IPS DF 6.9 (cell line): ENCODE data around the gene FXYD5.

Experiments used
- DNase-seq: peaks from one replicate; pipeline ENCODE4 v3.0.0-alpha.2; 2013; ENCODE audit warnings: low read depth, low spot score
- H3K27ac ChIP-seq: one replicate; pipeline ENCODE4 v1.5.1; 2013; ENCODE audit warnings: low read length, control low read depth
- H3K27me3 ChIP-seq: 2 replicates; pipeline ENCODE4 v1.6.1; 2013; ENCODE audit warnings: mild to moderate bottlenecking, low read length; ENCODE audit not compliant: control insufficient read depth, insufficient read depth
- H3K36me3 ChIP-seq: 2 replicates; pipeline ENCODE4 v1.6.1; 2013; ENCODE audit warnings: low read length; ENCODE audit not compliant: control insufficient read depth, insufficient read depth
- H3K4me1 ChIP-seq: 2 replicates; pipeline ENCODE4 v1.6.1; 2013; ENCODE audit warnings: low read length; ENCODE audit not compliant: control insufficient read depth, insufficient read depth
- H3K4me3 ChIP-seq: 2 replicates; pipeline ENCODE4 v1.5.1; 2013; ENCODE audit warnings: mild to moderate bottlenecking, low read length
- H3K9me3 ChIP-seq: 2 replicates; pipeline ENCODE4 v1.6.1; 2013; ENCODE audit warnings: low read length, inconsistent platforms; ENCODE audit not compliant: control insufficient read depth, insufficient read depth
- WGBS: extraction: QIAGEN DNeasy Blood & Tissue Kit; methylation state at CpG from one replicate; pipeline ENCODE4 v1.1.7; 2013; ENCODE audit warnings: mixed read lengths, missing lambda C conversion rate; ENCODE audit not compliant: insufficient read length, insufficient coverage; 5-methylcytosine and 5-hydroxymethylcytosine counted together

FXYD5 gene

GRCh38 chr19:35157431-35157830, 2.9 kb downstream of the FXYD5 start:
- no peaks in the 10 kb centered on the region for H3K9me3 ChIP-seq
- H3K27me3 ChIP-seq: no peaks in the 10 kb centered on the region
- no peak overlapping the region for H3K27ac ChIP-seq
- peaks cover 7% of the 10 kb centered on the region; the same call in 1 of the 2 replicates for H3K4me1 ChIP-seq
- peaks cover 11% of the 10 kb centered on the region; the same call in 1 of the 2 replicates for H3K36me3 ChIP-seq
- no peak for DNase-seq
- no peak overlapping the region for H3K4me3 ChIP-seq
- no CpG with 5 or more reads among the region's 4 CpGs for WGBS

GRCh38 chr19:35159606-35160005, 5.1 kb downstream of the FXYD5 start:
- Histone ChIP-seq H3K36me3 (peaks cover 18% of the 10 kb centered on the region; the same call in 1 of the 2 replicates), H3K4me1 (peaks cover 4% of the 10 kb centered on the region; the same call in 1 of the 2 replicates), H3K27me3 (no peaks in the 10 kb centered on the region), H3K4me3 (no peak overlapping the region), H3K27ac (no peak overlapping the region), H3K9me3 (no peaks in the 10 kb centered on the region; the same call in 1 of the 2 replicates)
- WGBS: no CpG with 5 or more reads among the region's 8 CpGs
- no peak for DNase-seq

GRCh38 chr19:35160629-35161433, 6.3 kb downstream of the FXYD5 start:
- Histone ChIP-seq H3K36me3 (peaks cover 18% of the 10 kb centered on the region; the same call in 1 of the 2 replicates), H3K9me3 (no peaks in the 10 kb centered on the region; the same call in 1 of the 2 replicates), H3K27ac (no peak overlapping the region), H3K4me3 (no peak overlapping the region), H3K27me3 (no peaks in the 10 kb centered on the region), H3K4me1 (no peaks in the 10 kb centered on the region; the same call in 1 of the 2 replicates)
- no peak for DNase-seq
- WGBS: no CpG with 5 or more reads among the region's 9 CpGs

GRCh38 chr19:35161434-35161743, 6.9 kb downstream of the FXYD5 start:
- Histone ChIP-seq H3K27ac (no peak overlapping the region), H3K9me3 (no peaks in the 10 kb centered on the region; the same call in 1 of the 2 replicates), H3K4me3 (no peak overlapping the region), H3K36me3 (peaks cover 22% of the 10 kb centered on the region; the same call in 1 of the 2 replicates), H3K4me1 (no peaks in the 10 kb centered on the region), H3K27me3 (no peaks in the 10 kb centered on the region)
- no CpG with 5 or more reads among the region's 2 CpGs for WGBS
- no peak for DNase-seq

- H3K4me1 ChIP-seq: no peaks in the 10 kb centered on the region
- H3K4me3 ChIP-seq: no peak overlapping the region
- no peak for DNase-seq
- whole genome bisulfite sequencing: no CpG with 5 or more reads among the region's 6 CpGs
- no peak overlapping the region for H3K27ac ChIP-seq
- no peaks in the 10 kb centered on the region; the same call in 1 of the 2 replicates for H3K9me3 ChIP-seq
- H3K27me3 ChIP-seq: no peaks in the 10 kb centered on the region
- H3K36me3 ChIP-seq: peaks cover 31% of the 10 kb centered on the region
Observed at GRCh38 chr19:35162471-35163326, 8.2 kb downstream of the FXYD5 start.

GRCh38 chr19:35164418-35164817, 9.9 kb downstream of the FXYD5 start:
- Histone ChIP-seq H3K4me3 (no peak overlapping the region), H3K36me3 (peaks cover 29% of the 10 kb centered on the region), H3K9me3 (no peaks in the 10 kb centered on the region; the same call in 1 of the 2 replicates), H3K4me1 (no peaks in the 10 kb centered on the region), H3K27me3 (no peaks in the 10 kb centered on the region), H3K27ac (no peak overlapping the region)
- no CpG with 5 or more reads among the region's 2 CpGs for WGBS
- DNase-seq: no peak

GRCh38 chr19:35165200-35166058, 10.9 kb downstream of the FXYD5 start:
- Histone ChIP-seq H3K9me3 (no peaks in the 10 kb centered on the region; the same call in 1 of the 2 replicates), H3K27ac (no peak overlapping the region), H3K27me3 (no peaks in the 10 kb centered on the region), H3K36me3 (peaks cover 30% of the 10 kb centered on the region), H3K4me3 (no peak overlapping the region), H3K4me1 (no peaks in the 10 kb centered on the region)
- WGBS: no CpG with 5 or more reads among the region's 5 CpGs
- DNase-seq: no peak

GRCh38 chr19:35166100-35167063, 11.8 kb downstream of the FXYD5 start:
- no peak overlapping the region for H3K27ac ChIP-seq
- H3K9me3 ChIP-seq: no peaks in the 10 kb centered on the region; the same call in 1 of the 2 replicates
- H3K27me3 ChIP-seq: no peaks in the 10 kb centered on the region
- no peak overlapping the region for H3K4me3 ChIP-seq
- no peak for DNase-seq
- H3K4me1 ChIP-seq: no peaks in the 10 kb centered on the region
- WGBS: no CpG with 5 or more reads among the region's 7 CpGs
- peaks cover 27% of the 10 kb centered on the region for H3K36me3 ChIP-seq
